ENCODE results near the gene FN1.

Gene FN1

GRCh38 chr2:215338883-215339679 lies 96.8 kb downstream of the FN1 start:
- H2AFZ ChIP-seq (ENCODE audit: low read length), result no peak overlapping the region
- no peaks in the 10 kb centered on the region for H3K9me2 ChIP-seq (replicated peaks; ENCODE audit: low read depth, low read length)
- no peaks in the 10 kb centered on the region for H3K9me3 ChIP-seq (ENCODE audit: insufficient read depth, low read depth, low read length)
- H3K4me2 ChIP-seq (ENCODE audit: low read depth, low read length, poor library complexity, severe bottlenecking), result no peak overlapping the region
- H3K9ac ChIP-seq (ENCODE audit: low read depth, low read length, poor library complexity, severe bottlenecking), result no peak overlapping the region
- H3K36me3 ChIP-seq (ENCODE audit: insufficient read depth, low read length), result peaks cover 94% of the 10 kb centered on the region
- TF ChIP-seq, protein P1, sequence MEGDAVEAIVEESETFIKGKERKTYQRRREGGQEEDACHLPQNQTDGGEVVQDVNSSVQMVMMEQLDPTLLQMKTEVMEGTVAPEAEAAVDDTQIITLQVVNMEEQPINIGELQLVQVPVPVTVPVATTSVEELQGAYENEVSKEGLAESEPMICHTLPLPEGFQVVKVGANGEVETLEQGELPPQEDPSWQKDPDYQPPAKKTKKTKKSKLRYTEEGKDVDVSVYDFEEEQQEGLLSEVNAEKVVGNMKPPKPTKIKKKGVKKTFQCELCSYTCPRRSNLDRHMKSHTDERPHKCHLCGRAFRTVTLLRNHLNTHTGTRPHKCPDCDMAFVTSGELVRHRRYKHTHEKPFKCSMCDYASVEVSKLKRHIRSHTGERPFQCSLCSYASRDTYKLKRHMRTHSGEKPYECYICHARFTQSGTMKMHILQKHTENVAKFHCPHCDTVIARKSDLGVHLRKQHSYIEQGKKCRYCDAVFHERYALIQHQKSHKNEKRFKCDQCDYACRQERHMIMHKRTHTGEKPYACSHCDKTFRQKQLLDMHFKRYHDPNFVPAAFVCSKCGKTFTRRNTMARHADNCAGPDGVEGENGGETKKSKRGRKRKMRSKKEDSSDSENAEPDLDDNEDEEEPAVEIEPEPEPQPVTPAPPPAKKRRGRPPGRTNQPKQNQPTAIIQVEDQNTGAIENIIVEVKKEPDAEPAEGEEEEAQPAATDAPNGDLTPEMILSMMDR (conservative IDR thresholded peaks at IDR 0.05; ENCODE audit: low read length), result no peak
- no peak for TF ChIP-seq EZH2phosphoT487 (IDR thresholded peaks at IDR 0.05; ENCODE audit: borderline replicate concordance)
- peaks cover 6% of the 10 kb centered on the region for H4K20me1 ChIP-seq (ENCODE audit: insufficient read depth, low read length, poor library complexity, severe bottlenecking)
- H3K4me3 ChIP-seq (ENCODE audit: low read length, poor library complexity, severe bottlenecking), result no peak overlapping the region
- H3F3A ChIP-seq (ENCODE audit: low read depth), result no peaks in the 10 kb centered on the region
- no peaks in the 10 kb centered on the region for H3K79me2 ChIP-seq (ENCODE audit: insufficient read depth, low read length)
- no peaks in the 10 kb centered on the region for H3K4me1 ChIP-seq (ENCODE audit: insufficient read depth, low read length, poor library complexity, severe bottlenecking)
- H3K27me3 ChIP-seq (ENCODE audit: insufficient read depth, low read length, poor library complexity, severe bottlenecking), result no peaks in the 10 kb centered on the region

DNA sequence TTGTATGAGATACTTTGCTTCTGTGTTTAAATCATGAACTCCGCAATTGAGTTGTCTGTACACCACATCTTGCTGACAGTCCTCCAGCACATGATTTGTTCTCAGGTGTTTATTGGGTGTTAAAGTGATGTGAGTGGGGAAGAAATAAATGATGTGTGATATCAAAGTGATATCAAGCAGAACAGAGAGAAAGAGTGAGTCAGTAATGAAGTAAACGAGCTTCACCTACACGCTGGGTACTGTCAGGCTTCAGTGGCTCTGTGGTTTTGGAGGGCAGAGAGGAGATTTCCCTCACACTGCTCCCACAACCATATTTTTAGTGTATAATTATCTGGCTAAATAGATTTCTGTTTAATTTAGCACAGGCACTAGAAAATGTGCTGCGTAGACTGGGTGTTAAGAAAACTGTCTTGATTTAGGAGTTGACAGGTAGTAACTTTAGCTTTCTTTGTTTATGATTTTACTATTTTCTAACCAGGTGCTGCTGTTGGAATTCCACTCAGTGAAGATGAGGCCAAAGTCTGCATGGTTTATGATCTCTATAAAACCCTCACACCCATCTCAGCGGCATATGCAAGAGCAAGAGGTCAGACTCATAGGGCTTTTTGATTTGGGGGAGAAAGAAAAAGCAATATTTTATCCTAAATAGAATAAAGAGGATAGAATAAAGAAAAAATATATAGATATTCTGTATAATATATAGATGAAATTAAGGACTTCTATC lies 102.8 kb downstream of the FN1 start:
- no peak overlapping the region for H3K4me3 ChIP-seq (ENCODE audit: low read length, poor library complexity, severe bottlenecking)
- H3K9ac ChIP-seq (ENCODE audit: low read depth, low read length, poor library complexity, severe bottlenecking), result no peak overlapping the region
- TF ChIP-seq, protein P1 (conservative IDR thresholded peaks at IDR 0.05; ENCODE audit: low read length), result no peak
- TF ChIP-seq EZH2phosphoT487 (IDR thresholded peaks at IDR 0.05; ENCODE audit: borderline replicate concordance), result no peak
- peaks cover 12% of the 10 kb centered on the region for H3K4me1 ChIP-seq (ENCODE audit: insufficient read depth, low read length, poor library complexity, severe bottlenecking)
- H3F3A ChIP-seq (ENCODE audit: low read depth), result no peaks in the 10 kb centered on the region; the same call in 1 of the 2 replicates
- H2AFZ ChIP-seq (ENCODE audit: low read length), result no peak overlapping the region
- H3K79me2 ChIP-seq (ENCODE audit: insufficient read depth, low read length), result peaks cover 9% of the 10 kb centered on the region; the same call in 1 of the 2 replicates
- H3K9me2 ChIP-seq (replicated peaks; ENCODE audit: low read depth, low read length), result no peaks in the 10 kb centered on the region
- peaks cover 13% of the 10 kb centered on the region for H4K20me1 ChIP-seq (ENCODE audit: insufficient read depth, low read length, poor library complexity, severe bottlenecking)
- H3K27me3 ChIP-seq (ENCODE audit: insufficient read depth, low read length, poor library complexity, severe bottlenecking), result no peaks in the 10 kb centered on the region
- no peaks in the 10 kb centered on the region for H3K9me3 ChIP-seq (ENCODE audit: insufficient read depth, low read depth, low read length)
- peaks cover 89% of the 10 kb centered on the region for H3K36me3 ChIP-seq (ENCODE audit: insufficient read depth, low read length)
- no peak overlapping the region for H3K4me2 ChIP-seq (ENCODE audit: low read depth, low read length, poor library complexity, severe bottlenecking)

DNA sequence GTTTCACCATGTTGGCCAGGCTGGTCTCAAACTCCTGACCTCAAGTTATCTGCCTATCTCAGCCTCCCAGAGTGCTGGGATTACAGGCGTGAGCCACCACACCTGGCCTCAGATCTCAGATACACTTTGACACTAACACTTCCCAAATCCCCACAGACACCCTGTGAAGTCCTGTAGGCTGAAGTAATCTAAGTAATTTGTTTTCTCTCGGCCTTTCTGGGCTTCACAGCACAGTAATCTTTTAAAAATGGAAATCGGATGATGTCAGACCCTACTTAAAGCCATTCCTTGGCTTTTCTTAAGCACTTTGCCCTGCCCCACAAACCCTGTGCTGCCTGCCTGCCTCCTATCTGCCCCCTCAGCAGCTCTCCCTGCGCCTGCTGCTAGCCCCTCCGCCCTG lies 107.8 kb downstream of the FN1 start:
- H3K4me2 ChIP-seq (ENCODE audit: low read depth, low read length, poor library complexity, severe bottlenecking), result no peak overlapping the region
- H3K9me2 ChIP-seq (replicated peaks; ENCODE audit: low read depth, low read length), result no peaks in the 10 kb centered on the region
- TF ChIP-seq EZH2phosphoT487 (IDR thresholded peaks at IDR 0.05; ENCODE audit: borderline replicate concordance), result no peak
- TF ChIP-seq, protein P1 (conservative IDR thresholded peaks at IDR 0.05; ENCODE audit: low read length), result no peak
- H2AFZ ChIP-seq (ENCODE audit: low read length), result no peak overlapping the region
- peaks cover 9% of the 10 kb centered on the region for H3K4me1 ChIP-seq (ENCODE audit: insufficient read depth, low read length, poor library complexity, severe bottlenecking)
- no peaks in the 10 kb centered on the region for H3K27me3 ChIP-seq (ENCODE audit: insufficient read depth, low read length, poor library complexity, severe bottlenecking)
- no peak overlapping the region for H3K4me3 ChIP-seq (ENCODE audit: low read length, poor library complexity, severe bottlenecking)
- H3K36me3 ChIP-seq (ENCODE audit: insufficient read depth, low read length), result peaks cover 67% of the 10 kb centered on the region
- peaks cover 19% of the 10 kb centered on the region for H4K20me1 ChIP-seq (ENCODE audit: insufficient read depth, low read length, poor library complexity, severe bottlenecking)
- no peaks in the 10 kb centered on the region; the same call in 1 of the 2 replicates for H3F3A ChIP-seq (ENCODE audit: low read depth)
- no peaks in the 10 kb centered on the region for H3K9me3 ChIP-seq (ENCODE audit: insufficient read depth, low read depth, low read length)
- no peak overlapping the region for H3K9ac ChIP-seq (ENCODE audit: low read depth, low read length, poor library complexity, severe bottlenecking)
- H3K79me2 ChIP-seq (ENCODE audit: insufficient read depth, low read length), result peaks cover 32% of the 10 kb centered on the region
